Activated effector memory CD4-positive, alpha-beta T cell treated with Interleukin-2 at 50 U/mL for 16 hours (primary cell): ENCODE data around the gene TMEM250.

Experiments
- DNase-seq: peaks from one replicate; pipeline ENCODE4 v3.0.0-alpha.2; 2020

TMEM250 gene

DNA sequence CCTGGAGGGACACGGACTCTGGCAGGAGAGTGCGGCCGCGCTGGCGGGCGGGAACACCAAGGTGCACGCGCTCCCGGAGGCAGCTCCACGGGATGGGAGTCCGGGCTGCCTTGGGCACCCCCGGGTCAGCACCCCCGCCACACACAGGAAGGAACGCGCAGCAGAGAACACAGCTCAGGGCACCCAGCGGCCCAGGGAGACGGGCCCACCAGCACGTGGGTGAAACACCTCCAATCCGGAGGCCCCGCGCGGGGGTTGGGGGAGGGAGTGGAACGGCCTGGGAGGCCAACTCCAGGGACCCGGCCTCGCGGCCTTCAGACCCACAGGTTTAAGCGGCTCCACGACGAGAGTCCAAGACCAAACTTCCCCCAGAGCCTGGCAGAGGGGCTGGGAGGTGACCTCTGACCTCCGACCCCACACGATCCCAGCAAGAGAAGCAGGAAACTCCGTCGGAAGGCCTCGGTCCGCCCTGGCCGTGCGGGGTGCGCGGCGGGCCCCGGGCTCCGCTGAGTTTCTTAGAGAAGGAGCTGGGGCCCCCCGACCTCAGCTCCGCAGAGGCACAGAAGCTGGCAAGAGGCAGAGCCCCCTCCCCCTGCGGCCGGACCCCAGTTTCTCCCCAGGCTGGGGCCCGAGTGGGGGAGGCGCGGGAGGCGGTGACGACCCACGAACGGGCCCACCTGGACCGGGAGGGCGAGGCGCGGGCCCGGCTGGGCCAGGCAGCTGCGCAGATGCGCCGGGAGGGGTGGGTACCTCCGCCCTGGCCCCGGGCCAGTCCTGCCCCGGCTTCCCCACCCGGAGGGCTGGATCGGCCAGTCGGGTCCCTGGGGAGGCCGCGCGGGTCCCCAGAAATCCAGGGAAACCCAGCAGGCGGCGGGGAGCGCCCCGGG lies 24.4 kb downstream of the TMEM250 start:
- peak; percentile 36 for DNase-seq

DNA sequence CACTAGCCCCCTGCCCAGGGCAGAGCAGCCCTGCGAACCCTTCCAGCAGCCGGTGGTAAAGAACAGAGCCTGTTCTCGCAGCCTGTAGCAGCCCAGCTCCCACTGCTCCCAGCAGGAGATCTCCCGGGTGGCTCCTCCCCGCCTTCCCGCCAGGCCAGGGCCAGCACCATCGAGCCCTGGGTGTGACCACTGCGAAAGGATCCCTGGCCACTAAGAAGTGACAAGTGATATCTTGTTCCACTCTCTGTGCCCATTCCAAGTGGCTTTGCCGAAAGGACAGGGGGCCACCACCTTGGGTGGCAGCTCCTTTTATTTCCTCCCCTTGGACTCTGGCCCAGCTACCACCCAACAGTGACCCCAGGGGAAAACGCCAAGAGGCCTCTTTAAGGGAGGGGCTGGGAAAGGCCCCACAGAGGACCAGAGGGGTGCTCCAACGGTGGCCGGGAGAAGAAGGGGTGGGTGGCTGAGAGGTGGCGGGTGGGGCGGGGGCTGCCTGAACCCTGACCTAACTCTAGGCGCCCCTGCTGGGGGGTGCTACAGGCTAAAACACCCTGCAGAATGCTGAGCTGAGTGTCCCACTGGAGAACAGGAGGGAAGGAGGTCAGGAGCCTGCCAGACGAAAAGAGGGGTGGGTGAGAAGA lies 25.2 kb downstream of the TMEM250 start:
- DNase-seq = no peak

DNA sequence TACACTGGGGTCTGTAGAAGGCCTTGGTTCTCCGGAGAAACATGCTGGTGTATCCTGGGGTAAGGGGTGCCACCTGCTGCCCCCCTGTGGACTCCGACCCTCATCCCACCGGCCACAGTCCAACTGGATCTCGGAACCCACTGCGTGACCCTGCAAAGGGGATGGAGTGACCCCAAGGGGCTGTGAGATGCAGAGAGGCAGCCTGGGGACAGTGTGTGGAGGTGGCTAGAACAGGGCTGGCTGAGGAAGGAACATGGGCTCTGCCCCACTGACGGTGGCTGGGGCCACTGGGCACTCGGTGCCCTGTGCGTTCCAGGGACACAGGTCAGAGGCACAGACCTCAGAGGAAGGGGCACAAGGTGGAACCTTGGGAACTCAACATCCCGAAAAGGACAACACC lies 25.9 kb downstream of the TMEM250 start:
- DNase-seq = no peak

DNA sequence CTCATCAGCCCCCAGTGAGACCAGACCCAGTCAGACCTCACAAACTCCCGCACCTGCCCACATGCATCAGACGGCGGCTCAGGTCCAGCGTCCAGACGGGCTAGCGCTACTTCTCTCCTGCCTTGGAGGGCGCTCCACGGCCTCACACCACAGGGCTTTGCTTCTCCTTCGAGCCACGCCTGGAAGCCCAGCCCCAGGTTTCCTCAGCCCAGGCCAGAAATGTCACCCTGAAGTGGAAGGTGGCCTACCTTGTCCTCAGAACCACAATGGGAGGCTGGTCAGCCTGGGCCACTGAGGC lies 26.4 kb downstream of the TMEM250 start:
- DNase-seq = no peak

DNA sequence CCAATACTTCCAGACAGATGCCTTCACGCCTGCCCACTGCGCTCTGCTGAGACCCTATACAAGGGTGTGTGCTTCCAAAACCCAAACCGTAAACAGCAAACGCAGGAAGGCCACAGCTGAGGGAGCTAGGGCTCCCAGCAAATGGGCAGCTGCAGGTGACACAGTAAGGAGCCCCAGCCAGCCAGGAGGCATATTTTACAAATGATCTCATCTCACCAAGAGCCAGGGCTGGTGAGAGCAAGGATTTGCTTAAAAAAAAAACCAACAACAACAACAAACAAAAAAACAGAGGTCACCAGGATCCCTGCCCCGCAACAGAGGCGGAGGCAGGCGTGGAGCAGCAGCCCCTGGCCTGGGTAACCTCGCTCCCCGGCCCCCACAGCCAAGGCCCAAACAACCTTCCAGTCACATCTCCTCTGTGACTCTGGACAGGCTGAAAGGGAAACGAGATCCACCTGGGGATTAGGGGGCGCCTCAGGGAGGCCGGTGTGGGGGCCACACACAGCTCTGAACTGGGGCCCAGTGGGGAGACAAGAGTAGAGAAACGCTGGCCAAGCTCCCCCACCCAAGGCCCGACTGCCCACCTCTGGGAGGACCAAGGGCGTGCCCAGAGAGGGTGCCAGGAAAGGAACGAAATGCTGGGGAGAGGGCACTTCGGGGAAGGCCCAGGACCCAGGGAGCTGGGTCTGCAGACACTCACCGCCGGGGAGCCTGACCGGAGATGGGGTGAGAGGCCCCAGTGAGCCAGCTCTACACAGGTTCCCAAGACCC lies 26.9 kb downstream of the TMEM250 start:
- DNase-seq = no peak

DNA sequence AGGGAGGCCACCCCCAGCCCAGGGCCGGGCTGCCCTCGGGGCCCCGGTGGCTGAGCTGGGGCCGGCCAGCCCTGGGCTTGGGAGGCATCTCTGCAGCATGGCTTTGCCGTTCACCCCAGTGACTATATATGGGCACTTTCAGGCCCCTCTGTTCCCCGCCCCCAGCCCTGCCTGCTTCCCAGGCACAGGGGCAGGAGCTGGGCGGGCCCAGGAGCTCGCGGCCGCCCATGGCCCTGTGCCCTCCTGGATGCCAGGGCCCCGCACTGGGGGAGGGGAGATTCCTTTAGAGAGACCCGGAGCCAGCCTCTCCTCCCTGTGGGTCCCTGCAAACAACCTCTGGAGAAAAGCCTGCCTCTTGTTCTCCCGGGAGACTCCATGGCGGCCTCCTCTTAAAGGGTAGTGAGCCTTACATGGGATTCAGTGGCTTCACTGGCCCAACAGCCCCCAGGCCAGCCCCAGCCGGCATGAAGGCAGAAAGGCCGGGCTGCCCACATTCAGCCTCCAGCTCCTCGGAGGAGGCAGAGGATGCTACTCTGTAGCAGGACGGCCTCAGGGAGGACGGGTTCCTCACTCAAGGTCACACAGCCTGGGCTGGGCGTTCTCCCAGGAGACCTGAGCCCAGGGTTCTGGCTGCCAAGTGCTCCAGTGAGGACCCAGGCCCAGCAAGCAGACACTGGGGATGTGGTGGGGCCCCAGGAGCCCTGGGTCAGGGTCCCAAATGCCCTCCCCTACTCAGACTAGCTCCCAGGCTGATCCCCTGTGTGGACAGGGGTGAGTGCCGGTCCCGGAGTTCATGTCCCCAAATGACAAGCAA lies 27.7 kb downstream of the TMEM250 start:
- DNase-seq = no peak

DNA sequence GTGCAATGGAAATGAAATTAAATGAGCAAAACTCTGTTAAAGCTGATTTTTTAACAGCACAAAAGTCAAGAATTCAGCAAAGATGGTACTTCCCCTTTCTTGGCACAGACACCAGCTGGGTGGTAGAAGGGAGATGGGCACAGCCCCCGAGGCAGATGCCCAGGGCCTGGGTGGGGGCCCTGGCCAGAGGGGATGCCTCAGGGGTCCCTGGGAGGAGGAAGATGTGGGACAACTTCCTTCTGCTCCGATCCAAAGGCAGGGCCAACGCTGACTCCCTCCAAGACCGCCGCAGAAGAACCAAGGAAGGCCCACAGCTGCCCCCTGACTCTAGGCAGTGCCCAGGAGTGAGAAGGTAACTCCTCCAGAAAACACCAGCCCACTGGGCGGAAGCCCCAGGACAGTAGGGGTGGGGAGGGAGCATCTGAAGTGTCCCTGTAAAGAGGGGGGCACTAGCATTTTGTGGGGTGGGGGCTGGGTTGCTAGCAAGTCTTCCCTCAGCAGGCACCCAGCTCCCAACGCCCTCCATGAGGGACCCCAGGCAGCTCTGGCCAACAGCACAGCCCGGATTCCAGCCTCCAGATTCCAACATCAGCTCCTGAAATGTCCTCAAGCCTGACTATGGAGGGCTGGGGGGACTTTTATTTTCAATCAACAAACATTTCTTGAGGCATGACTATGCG lies 28.5 kb downstream of the TMEM250 start:
- no peak for DNase-seq

DNA sequence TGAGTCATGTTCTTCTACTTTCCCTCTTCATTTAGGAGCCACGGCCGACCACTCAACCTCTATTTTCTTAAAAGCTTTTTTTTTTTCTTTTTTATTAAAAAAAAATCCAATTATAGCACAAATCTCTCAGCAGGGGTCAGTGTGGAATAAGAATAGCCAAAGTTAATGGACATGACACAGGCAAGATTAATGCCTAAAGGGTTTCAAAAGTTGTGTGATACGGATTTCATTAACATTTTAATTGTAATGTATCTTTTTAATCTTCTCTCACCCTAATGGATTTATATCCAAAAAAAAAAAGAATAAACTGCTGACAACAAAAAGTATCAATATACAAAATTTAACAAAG lies 29.0 kb downstream of the TMEM250 start:
- no peak for DNase-seq

DNA sequence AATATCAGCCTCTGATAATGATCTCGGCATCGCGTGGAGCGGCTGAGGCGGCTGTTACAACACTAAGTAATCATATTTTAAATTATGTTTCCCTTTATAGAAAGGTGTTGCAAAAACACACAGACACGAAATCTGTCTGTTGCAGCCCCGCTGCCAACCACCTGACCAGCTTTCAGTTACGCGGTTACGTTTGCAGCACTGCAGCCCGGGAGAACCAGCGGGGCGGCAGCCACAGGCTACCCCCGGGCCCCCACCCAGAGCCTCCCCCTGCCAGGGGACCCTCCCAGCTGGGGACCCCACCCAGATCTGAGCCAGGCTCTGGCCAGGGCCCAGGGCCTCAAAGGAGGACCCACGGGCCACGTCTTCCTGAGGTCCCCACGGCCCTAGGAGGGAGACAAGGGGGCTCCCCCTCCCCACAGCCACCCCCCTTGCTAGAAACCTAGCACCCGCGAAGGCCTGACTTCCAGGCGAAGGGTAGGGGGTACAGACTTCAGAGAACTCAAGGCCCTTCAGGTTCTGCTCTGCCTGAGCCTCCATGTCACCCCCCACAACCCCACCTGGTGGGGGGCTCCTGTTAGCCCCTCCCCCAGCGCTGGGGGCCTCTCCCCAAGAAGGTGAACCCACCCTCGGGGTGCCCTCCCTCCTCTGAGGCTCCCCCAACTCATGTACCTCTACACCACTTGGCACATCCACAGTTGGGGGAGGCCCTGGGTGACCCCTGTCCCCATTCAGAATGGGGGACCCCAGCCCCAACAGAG lies 29.6 kb downstream of the TMEM250 start:
- DNase-seq = no peak

DNA sequence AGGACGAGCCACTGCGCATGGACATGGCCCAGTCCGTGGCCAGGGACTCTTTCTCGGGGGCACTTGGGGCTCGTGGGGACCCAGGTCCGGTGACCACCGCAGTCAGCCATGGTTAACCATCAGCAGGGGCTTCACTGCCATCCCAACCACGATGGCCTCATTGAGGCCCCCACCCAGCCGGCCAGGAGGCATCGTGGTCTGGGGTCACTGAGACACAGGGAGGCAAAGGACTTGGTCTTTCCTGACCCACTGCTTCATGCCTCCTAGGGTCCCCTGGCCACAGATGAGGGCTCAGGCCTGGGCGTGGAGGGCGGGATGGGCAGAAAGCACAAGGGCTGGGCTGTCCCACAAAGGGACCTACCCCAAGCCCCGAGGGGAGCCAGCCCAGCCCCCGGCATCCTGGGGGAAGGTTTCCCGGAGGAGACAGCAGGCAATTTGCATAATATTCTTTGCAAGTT lies 30.2 kb downstream of the TMEM250 start:
- no peak for DNase-seq

DNA sequence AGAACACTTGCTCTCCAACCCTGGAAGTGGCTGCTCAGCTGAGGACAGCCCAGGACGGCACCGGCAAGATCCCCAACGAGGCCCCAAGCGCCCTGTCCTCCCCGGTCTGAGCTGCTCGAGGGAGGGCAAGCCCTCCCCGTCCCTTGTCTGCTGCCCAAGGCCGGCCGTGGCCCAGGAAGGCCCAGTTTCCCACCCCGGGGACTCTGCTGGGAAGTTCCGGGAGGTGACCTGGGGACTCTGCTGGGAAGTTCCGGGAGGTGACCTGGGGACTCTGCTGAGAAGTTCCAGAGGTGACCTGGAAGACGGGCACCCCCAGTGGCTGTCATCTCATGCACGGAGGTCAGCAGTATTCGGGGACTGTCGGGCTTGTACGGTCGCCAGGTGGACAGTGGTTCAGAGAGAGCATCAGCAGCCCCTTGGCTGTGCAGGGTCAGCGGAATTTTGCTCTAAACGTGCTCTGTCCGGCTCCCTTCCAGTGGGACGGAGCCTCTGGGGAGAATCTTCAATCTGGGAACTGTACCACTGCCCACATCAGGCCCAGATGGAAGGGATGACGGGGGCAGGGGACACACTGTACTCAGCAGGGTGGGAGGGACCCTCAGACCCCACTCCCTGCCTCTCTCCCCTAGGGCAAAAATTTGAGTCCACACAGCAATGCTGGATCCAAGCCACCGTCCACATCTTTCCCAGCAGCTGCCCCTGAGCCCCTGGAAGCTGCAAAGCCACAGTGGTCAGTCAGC lies 30.8 kb downstream of the TMEM250 start:
- no peak for DNase-seq

DNA sequence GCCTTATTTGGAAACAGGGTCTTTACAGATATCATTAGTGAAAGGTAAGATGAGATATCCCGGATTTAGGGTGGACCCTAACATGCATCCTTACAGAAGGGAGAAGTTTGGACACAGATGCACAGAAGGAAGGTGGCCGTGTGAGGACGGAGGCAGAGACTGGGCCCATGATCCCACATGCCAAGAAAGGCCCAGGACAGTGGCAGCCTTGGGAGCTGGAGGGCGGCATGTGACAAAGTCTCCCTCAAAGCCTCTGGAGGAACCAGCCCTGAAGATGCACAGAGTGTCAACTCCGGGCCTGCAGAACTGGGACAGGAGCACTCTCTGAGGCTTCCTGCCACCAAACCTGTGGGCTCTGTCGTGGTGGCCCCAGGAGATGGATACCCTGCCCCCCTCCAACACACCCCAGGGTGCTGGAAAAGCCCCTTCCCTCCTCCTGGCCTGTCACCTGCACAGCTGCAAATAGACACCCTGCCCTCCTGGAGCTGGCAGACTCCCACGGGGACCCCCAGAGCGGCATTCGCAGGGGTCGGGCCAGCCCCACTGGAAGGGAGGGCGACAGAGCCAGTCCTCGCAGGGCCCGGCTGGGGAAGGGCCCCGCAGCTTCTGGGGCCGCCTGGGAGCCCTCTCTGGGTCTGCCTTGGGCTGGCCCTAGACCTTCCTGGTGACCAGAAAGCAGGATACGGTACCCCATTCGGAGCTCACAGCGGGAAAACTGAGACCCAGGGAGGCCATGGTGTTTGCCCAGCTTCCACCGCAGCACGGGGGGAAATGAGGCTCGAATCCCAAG lies 31.5 kb downstream of the TMEM250 start:
- no peak for DNase-seq

DNA sequence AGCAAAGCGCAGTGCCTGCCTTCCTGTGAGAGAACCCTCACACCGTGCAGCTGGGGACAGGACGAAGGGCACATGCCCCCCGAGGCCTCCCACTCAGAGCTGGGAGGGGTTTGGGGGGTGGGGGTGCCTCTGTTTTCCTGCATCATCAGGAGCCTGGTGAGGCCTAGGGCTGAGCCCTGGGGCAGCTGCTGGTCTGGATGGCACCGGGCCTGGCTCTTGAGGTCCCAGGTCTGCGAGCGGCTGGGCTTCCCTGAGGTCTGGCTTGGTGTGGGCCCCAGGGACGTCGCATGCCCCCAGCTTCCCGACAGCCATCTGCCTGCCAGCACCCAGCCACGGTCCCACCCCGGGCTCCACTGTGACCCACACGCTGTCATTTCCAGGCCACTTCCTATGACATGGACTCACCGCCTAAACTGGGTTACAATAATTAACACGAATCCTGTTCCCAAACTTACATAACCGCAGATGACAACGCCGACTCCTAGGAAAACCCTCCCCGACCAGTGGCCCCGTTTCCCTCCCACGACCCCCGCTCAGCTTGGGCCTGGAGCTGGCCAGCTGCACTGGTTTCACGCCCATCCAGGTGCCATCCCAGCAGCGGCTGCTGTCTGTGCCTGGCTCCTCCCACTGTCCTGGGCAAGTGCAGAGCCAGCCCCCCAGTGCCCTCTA lies 32.3 kb downstream of the TMEM250 start:
- no peak for DNase-seq

DNA sequence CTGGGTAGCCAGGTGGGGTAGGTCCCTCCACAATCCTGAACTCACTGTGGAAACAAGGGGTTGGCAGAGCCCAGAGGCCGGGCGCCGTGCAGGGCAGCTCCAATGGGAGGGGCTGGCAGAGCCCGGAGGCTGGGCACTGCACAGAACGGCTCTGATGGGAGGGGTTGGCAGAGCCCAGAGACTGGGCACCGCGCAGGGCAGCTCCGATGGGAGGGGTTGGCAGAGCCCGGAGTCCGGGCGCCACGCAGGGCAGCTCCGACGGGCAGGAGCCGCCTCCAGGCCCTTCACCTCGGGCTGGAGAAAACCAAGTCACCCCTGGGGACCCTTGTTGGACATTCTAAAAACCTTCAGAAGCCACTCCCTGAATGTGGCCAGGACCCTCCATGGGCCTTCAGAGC lies 32.9 kb downstream of the TMEM250 start:
- DNase-seq = no peak

DNA sequence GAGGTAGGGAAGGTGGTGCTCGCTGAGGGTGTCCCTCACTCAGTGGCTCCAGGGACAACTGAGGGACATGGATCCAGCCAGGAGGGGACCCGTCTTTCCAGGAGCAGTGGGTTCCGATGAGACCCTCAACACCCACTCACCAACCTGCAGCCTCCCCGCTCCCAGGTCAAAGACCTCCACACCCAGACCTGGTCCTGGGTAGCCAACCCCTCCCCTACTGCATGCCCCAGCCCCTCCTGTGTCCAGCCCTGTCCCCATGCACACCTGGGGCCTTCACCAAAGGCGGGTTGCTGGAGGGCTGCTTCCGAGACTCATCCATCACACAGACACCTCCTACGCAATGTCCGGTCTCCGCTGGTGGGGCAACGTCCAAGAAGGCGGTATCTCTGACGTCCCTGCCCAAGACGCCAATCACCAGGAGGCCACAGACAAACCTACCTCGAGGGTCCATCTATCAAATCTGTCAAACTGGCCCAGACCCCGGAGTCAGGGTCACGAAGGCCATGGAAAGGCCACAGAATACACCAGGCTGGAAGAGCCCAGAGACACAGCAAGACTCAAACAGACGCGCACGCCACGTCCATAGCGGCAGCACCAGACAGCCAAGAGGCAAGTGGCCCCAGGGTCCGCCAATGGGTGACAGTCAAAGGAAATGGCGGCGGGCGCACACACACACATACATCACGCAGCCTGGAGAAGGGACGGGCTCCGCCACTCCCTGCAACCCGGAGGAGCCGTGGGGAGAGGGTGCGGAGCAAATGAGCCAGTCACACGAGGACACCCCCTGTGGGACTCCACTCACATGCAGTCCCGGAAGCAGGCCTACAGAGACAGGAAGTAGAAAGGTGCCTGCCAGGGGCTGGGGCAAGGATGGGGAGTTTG lies 34.4 kb downstream of the TMEM250 start:
- DNase-seq = no peak

DNA sequence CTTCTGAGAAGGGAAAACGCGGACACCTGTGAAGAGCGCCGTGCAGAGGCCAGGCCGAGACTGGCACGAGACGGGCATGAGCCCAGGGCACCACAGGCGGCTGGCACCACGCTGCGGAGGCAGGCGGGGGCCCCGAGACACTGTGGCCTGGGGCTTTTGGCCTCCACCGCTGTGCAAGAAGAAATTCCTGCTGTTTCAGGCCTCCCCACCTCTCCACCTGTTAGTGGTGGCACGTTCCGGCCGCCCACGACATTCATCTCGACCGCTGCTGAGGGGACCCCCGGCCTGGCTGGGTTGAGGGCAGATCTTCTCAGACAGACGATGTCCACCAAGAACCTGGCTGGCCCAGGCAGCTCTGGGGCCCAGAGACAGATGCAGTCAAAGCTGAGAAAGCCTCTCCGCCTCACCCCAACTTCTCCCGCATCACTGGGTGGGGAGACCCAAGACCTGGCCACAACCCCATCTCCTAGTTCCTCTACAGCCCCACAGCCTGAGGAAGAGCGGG lies 35.1 kb downstream of the TMEM250 start:
- no peak for DNase-seq

DNA sequence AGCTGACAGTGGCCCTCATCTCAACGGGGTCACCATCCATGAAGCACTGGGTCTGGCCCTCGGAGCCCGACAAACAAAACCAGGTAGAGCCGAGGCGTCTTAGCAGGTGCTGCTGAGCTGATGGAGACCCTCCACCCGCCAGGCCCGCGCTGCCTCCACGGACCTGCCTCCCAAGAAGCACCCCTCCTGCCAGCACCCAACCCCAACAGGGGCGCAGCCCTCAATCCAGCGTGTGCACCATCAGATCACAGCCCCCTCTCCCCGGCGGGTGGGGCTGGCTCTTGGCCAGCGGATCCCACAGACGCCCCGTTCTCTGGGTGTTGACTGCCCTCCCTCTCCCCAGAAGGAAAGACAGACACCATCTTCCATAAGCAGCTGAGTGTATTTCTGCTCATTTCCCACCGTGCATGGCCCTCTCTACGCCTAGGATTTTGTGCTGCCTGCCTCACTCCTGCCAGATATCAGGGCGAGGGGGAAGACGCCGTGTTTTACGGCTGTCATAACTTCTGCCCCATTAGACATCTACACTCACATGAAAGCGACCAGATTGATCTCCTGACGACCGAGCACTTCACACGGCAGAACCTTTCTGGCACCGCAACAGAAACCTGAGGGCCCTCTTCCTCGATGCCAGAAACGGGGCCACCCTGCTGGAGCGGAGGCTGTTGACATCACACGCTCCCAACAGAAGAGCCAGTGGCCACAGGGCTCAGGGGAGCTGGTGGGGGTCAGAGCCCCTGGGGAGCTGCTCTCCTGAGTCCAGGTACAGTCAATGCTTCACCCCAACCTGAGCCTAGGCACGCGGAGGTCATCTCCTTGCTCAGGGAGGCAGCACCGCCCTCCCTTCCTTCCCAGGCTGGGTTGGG lies 35.9 kb downstream of the TMEM250 start:
- DNase-seq = no peak
